Sigmoid colon (tissue), 7 donors: ENCODE data around the gene ETV6. TPM values are rescaled to one million over a fixed set of nuclear protein-coding genes. Genes with fewer than 3 reads are reported as not detected.

Experiments used
- DNase-seq: peaks from one replicate; pipeline ENCODE4 v3.0.0-alpha.2; 2019
- H3K27ac ChIP-seq, 4 donors: fragments of 200-600 bp; sonication (generic); one replicate each; pipeline ENCODE4 v1.5.1; 2016 to 2019; ENCODE audit warnings: mild to moderate bottlenecking in 1 of 4
- H3K27me3 ChIP-seq, 3 donors: fragments of 200-600 bp; sonication (generic); one replicate each; pipeline ENCODE4 v1.5.1; 2019; ENCODE audit warnings: mild to moderate bottlenecking in 1 of 3
- H3K36me3 ChIP-seq, 4 donors: fragments of 200-600 bp; sonication (generic); one replicate each; pipeline ENCODE4 v1.5.1; 2016 to 2019
- H3K4me1 ChIP-seq, 4 donors: fragments of 200-600 bp; sonication (generic); one replicate each; pipeline ENCODE4 v1.5.1; 2017 to 2019
- H3K4me3 ChIP-seq, 4 donors: fragments of 200-600 bp; sonication (generic); one replicate each; pipeline ENCODE4 v1.5.1; 2017 to 2019; ENCODE audit warnings: mild to moderate bottlenecking in 2 of 4, moderate library complexity in 1 of 4
- H3K9me3 ChIP-seq, 4 donors: fragments of 200-600 bp in 3 of 4; sonication (generic) in 3 of 4; one replicate each; pipeline versions ENCODE4 v1.5.1 to v1.6.1; 2013 to 2019
- EP300 ChIP-seq, 4 donors: sonication (generic); formaldehyde crosslinking; IDR thresholded peaks; one replicate each; pipeline ENCODE4 v1.6.1; 2017; ENCODE audit warnings: antibody characterized with exemption in 4 of 4
- POLR2A ChIP-seq, 2 donors: fragments of 450-650 bp; IDR thresholded peaks; one replicate each; pipeline ENCODE4 v1.6.1; 2016; ENCODE audit warnings: antibody characterized with exemption in 2 of 2, mild to moderate bottlenecking in 2 of 2, moderate library complexity in 2 of 2
- POLR2AphosphoS5 ChIP-seq, 4 donors: sonication (generic); formaldehyde crosslinking; IDR thresholded peaks; one replicate each; pipeline ENCODE4 v1.6.1; 2017; ENCODE audit warnings: antibody characterized with exemption in 4 of 4
- WGBS, 2 donors: extraction: QIAGEN DNeasy Blood & Tissue Kit; methylation state at CpG; one replicate each; pipeline ENCODE4 v1.1.7; 2013; 5-methylcytosine and 5-hydroxymethylcytosine counted together
- intact Hi-C: fragments of 100-400 bp; cut with DNase I; formaldehyde crosslinking; loops from one replicate; pipeline ENCODE4 v1.15.1; 2023
- polyA plus RNA-seq, 3 donors: library from polyadenylated mRNA; stranded (reverse); fragments of 200-250 nt; gene quantifications; one replicate each; pipeline ENCODE4 v1.2.3, GENCODE V29; 2013
- total RNA-seq, 4 donors: library from RNA; depleted of rRNA; stranded (reverse); fragments of >200 nt; gene quantifications; one replicate each; pipeline ENCODE4 v1.1.0, GENCODE V29; 2016
- TF ChIP-seq, protein P1 (sequence below), 4 experiments: fragments of 450-650 bp in 3 of 4; fragments of 200-600 bp in 1 of 4; IDR thresholded peaks; one replicate each; pipeline ENCODE4 v1.5.1; 2016 to 2019; ENCODE audit warnings: antibody characterized with exemption in 4 of 4, mild to moderate bottlenecking in 3 of 4, moderate library complexity in 2 of 4
- donor health status: healthy with polysubstance abuse.
- donor health status: Bipolar disorder and iron deficiency.
- donor health status: healthy.

The ETV6 gene
- total and polyA plus RNA-seq, 7 donors = 8.4 to 35.2 (median 16.3) TPM

DNA sequence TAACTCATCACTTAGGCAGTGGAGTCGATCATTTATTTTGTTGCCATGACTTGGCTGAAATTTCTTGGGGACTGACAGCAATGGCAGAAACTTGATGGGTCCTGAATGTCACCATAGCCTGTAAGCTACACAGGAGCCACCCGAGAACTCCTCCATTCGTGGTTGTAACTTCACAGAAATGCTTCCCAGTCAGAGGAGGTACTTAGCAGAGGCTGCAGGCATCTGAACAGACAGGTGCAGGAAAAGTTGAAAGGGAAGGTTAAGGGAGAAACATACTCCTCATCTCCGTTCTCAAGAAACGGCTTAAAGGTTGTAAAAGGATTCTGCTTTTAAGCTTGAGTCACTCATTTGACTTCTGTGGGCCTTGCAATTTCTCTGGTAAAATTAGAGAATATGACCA, 47.7 kb downstream of the ETV6 start:
- intact Hi-C loops = no loop called here
- Histone ChIP-seq H3K27ac (peak overlapping the region; percentile 24 to 90 (median 60)), H3K9me3 (no peaks in the 10 kb centered on the region), H3K36me3 (no peaks in the 10 kb centered on the region), H3K27me3 (no peaks in the 10 kb centered on the region), H3K4me3 (no peak overlapping the region), H3K4me1 (peaks cover 0 to 93% (median 77%) of the 10 kb centered on the region in 4 donors)
- no peak for DNase-seq
- TF ChIP-seq, protein P1, sequence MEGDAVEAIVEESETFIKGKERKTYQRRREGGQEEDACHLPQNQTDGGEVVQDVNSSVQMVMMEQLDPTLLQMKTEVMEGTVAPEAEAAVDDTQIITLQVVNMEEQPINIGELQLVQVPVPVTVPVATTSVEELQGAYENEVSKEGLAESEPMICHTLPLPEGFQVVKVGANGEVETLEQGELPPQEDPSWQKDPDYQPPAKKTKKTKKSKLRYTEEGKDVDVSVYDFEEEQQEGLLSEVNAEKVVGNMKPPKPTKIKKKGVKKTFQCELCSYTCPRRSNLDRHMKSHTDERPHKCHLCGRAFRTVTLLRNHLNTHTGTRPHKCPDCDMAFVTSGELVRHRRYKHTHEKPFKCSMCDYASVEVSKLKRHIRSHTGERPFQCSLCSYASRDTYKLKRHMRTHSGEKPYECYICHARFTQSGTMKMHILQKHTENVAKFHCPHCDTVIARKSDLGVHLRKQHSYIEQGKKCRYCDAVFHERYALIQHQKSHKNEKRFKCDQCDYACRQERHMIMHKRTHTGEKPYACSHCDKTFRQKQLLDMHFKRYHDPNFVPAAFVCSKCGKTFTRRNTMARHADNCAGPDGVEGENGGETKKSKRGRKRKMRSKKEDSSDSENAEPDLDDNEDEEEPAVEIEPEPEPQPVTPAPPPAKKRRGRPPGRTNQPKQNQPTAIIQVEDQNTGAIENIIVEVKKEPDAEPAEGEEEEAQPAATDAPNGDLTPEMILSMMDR (IDR thresholded peaks at IDR 0.05) = no peak
- no peak for TF ChIP-seq POLR2A (IDR thresholded peaks at IDR 0.05)
- TF ChIP-seq POLR2AphosphoS5 (IDR thresholded peaks at IDR 0.05) = no peak
- TF ChIP-seq EP300 (IDR thresholded peaks at IDR 0.05) = no peak
- 92 to 97% methylated on average over 5 of the region's 5 CpGs for WGBS, 2 donors

DNA sequence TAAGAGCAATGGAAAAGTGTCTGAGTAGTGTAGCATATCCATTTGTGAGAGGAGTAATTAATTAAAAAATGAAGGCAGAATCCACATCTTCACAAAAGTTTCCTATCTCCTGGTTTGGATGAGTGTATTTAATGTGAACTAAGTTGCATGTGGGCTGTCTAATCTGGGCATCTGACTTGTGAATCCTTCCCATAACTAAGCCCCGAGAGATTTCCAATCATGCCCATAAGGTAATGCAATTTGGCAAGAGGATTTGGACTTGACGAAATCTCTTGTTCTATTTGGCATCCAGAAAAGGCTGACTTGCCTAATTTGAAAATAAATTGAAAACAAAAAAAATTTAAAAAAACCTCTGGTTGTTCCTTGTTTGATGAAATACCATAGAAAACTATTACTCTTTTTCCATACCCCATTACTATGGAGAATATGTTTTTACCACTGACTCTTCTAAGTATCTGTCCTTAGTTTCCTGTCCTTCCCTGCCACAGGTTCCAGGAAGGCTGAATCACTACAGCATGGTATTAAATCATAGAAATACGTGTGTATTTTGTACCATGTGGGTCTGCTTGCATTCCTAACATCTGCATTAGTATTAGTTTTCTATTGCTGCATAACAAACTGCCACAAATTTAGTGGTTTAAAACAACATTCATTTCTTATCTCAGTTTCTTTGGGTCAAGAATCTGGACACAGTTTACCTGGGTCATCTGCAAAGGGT, 48.4 kb downstream of the ETV6 start:
- intact Hi-C loops = no loop called here
- Histone ChIP-seq H3K9me3 (no peaks in the 10 kb centered on the region), H3K4me3 (no peak overlapping the region), H3K27ac (peak overlapping the region; percentile 24 to 90 (median 60)), H3K4me1 (peaks cover 0 to 95% (median 76%) of the 10 kb centered on the region in 4 donors), H3K27me3 (no peaks in the 10 kb centered on the region), H3K36me3 (no peaks in the 10 kb centered on the region)
- WGBS, 2 donors = 86 to 96% methylated on average over 3 of the region's 3 CpGs
- TF ChIP-seq POLR2AphosphoS5 (IDR thresholded peaks at IDR 0.05) = peak in 2 of 4 donors; percentile 23 to 32
- no peak for TF ChIP-seq EP300 (IDR thresholded peaks at IDR 0.05)
- TF ChIP-seq, protein P1 (IDR thresholded peaks at IDR 0.05) = no peak
- no peak for TF ChIP-seq POLR2A (IDR thresholded peaks at IDR 0.05)
- DNase-seq = no peak

DNA sequence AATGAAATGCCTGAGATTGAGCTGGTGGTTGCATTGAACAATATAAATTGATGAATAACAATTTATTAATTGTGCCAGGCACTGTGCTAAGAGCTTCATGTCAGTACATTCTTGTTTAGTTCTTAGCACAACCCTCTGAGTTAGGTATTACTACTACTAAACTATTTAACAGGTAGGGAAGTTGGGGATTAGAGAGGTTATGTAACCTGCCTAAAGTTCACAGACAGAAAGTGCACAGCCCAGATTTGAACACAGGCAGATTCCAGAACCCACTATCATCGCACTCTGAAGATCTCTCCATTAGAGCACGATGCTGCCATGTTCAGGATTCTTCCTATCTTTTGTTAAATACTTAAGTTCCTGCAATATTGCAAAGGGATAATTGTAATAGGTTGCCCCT, 49.3 kb downstream of the ETV6 start:
- no peaks in the 10 kb centered on the region for H3K36me3 ChIP-seq
- H3K4me3 ChIP-seq = no peak overlapping the region
- no peaks in the 10 kb centered on the region for H3K27me3 ChIP-seq
- no peak for DNase-seq
- WGBS, 2 donors = 95 to 98% methylated on average over 2 of the region's 2 CpGs
- H3K27ac ChIP-seq = peak overlapping the region; percentile 24 to 90 (median 60)
- peaks cover 0 to 90% (median 67%) of the 10 kb centered on the region in 4 donors for H3K4me1 ChIP-seq
- intact Hi-C loops = no loop called here
- no peaks in the 10 kb centered on the region for H3K9me3 ChIP-seq
- TF ChIP-seq POLR2A (IDR thresholded peaks at IDR 0.05) (no peak), EP300 (IDR thresholded peaks at IDR 0.05) (no peak), POLR2AphosphoS5 (IDR thresholded peaks at IDR 0.05) (no peak)
- TF ChIP-seq, protein P1 (IDR thresholded peaks at IDR 0.05) = no peak

DNA sequence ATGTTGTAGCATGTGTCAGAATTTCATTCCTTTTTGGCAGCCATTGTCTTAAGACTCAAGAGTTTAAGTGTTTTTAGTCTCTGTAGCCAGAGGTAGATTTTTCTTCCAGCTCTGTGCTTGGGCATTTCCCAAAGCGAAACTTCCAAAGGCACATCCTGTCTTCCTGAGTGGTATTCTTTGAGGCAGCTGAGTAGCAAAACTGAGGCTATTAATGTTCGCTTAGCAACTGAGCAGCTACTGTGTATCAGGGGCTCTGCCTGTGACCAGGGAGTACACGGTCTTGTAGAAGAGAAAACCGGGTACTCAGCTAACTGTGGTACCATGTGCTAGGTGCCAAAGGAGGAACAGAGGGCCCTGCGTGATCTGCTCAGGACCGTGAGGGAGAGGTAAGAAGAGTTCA, 52.0 kb downstream of the ETV6 start:
- intact Hi-C loops = no loop called here
- H3K27ac ChIP-seq = peak overlapping the region; percentile 62 to 90 (median 84)
- peaks cover 0 to 92% (median 63%) of the 10 kb centered on the region in 4 donors for H3K4me1 ChIP-seq
- H3K27me3 ChIP-seq = no peaks in the 10 kb centered on the region
- H3K9me3 ChIP-seq = no peaks in the 10 kb centered on the region
- 84 to 90% methylated on average over 6 of the region's 6 CpGs for WGBS, 2 donors
- no peak overlapping the region for H3K4me3 ChIP-seq
- no peaks in the 10 kb centered on the region for H3K36me3 ChIP-seq
- TF ChIP-seq EP300 (IDR thresholded peaks at IDR 0.05) (no peak), POLR2AphosphoS5 (IDR thresholded peaks at IDR 0.05) (peak in 2 of 4 donors; percentile 31 to 45), POLR2A (IDR thresholded peaks at IDR 0.05) (no peak)
- no peak for DNase-seq

DNA sequence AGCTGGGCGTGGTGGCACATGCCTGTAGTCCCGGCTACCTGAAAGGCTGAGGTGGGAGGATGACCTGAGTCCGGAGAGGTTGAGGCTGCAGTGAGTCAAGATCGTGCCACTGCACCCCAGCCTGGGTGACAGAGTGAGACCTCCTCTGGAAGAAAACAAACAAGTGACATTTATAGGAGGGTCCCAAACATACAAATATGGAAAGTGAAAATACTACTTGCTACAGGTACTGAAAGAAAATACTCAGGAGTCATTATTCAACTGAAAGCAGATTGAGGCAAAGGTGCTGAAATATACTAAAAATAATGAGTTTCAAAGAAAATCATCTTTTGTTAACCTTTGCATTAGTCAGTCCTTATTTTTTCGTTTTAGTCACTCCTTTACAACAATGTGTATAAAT, 53.5 kb downstream of the ETV6 start:
- Histone ChIP-seq H3K4me3 (no peak overlapping the region), H3K36me3 (no peaks in the 10 kb centered on the region), H3K9me3 (no peaks in the 10 kb centered on the region), H3K27ac (peak overlapping the region in 3 of 4 donors; percentile 80 to 90 (median 87)), H3K27me3 (no peaks in the 10 kb centered on the region), H3K4me1 (peaks cover 0 to 93% (median 65%) of the 10 kb centered on the region in 4 donors)
- 90% methylated on average over 5 of the region's 5 CpGs for WGBS, 2 donors
- no peak for DNase-seq
- intact Hi-C loops = no loop called here
- TF ChIP-seq POLR2A (IDR thresholded peaks at IDR 0.05) (no peak), EP300 (IDR thresholded peaks at IDR 0.05) (no peak), POLR2AphosphoS5 (IDR thresholded peaks at IDR 0.05) (no peak)
- TF ChIP-seq, protein P1 (IDR thresholded peaks at IDR 0.05) = no peak
